ENCODE measurements around the gene DCAF16.

Gene DCAF16

GRCh38 chr4:17810260-17811077 is at the start of gene DCAF16, which contains the start of gene NCAPG:
DCAF16 (minus strand) TSS chr4:17810757; CDS start chr4:17804141, 6,616 bp downstream.
NCAPG (plus strand) TSS chr4:17810979; CDS start chr4:17811078, 99 bp downstream.
- TF ChIP-seq TAF1 (IDR thresholded peaks at IDR 0.05; ENCODE audit: low read depth) (peak; percentile 82), FOXM1 (IDR thresholded peaks at IDR 0.05; ENCODE audit: borderline replicate concordance, low read depth) (peak; percentile 72; the same call in 1 of the 2 replicates), RAD21 (IDR thresholded peaks at IDR 0.05; ENCODE audit: low read depth) (no peak), MAX (IDR thresholded peaks at IDR 0.05) (peak; percentile 94), REST (IDR thresholded peaks at IDR 0.05; ENCODE audit: low read depth) (no peak), CREB1 (IDR thresholded peaks at IDR 0.05; ENCODE audit: low read depth) (peak; percentile 68; the same call in 1 of the 2 replicates), EP300 (IDR thresholded peaks at IDR 0.05; ENCODE audit: borderline replicate concordance) (no peak), YY1 (IDR thresholded peaks at IDR 0.05; ENCODE audit: low read depth) (0 out of 2 replicates have a peak, but pooled peaks have one; percentile 49), CEBPB (IDR thresholded peaks at IDR 0.05) (no peak), NFIC (IDR thresholded peaks at IDR 0.05) (no peak), TEAD4 (IDR thresholded peaks at IDR 0.05) (no peak)

- no peak for TF ChIP-seq CREB1 (IDR thresholded peaks at IDR 0.05; ENCODE audit: low read depth)
- no peak for TF ChIP-seq ZBTB7A (IDR thresholded peaks at IDR 0.05; ENCODE audit: low read depth)
- TF ChIP-seq YY1 (IDR thresholded peaks at IDR 0.05; ENCODE audit: low read depth), result no peak
Observed at GRCh38 chr4:17859793-17860406, 49.3 kb upstream of the DCAF16 start.

- TF ChIP-seq CREB1 (IDR thresholded peaks at IDR 0.05; ENCODE audit: low read depth) (no peak), NFIC (IDR thresholded peaks at IDR 0.05) (no peak)
Observed at GRCh38 chr4:17854036-17854435, 43.5 kb upstream of the DCAF16 start.

- TF ChIP-seq EP300 (IDR thresholded peaks at IDR 0.05; ENCODE audit: borderline replicate concordance) (no peak), YY1 (IDR thresholded peaks at IDR 0.05; ENCODE audit: low read depth) (no peak), EGR1 (IDR thresholded peaks at IDR 0.05) (no peak), NFIC (IDR thresholded peaks at IDR 0.05) (no peak), TCF12 (IDR thresholded peaks at IDR 0.05; ENCODE audit: low read depth) (no peak), TEAD4 (IDR thresholded peaks at IDR 0.05) (no peak), CREB1 (IDR thresholded peaks at IDR 0.05; ENCODE audit: low read depth) (no peak), FOXM1 (IDR thresholded peaks at IDR 0.05; ENCODE audit: borderline replicate concordance, low read depth) (no peak), CEBPB (IDR thresholded peaks at IDR 0.05) (no peak), MAX (IDR thresholded peaks at IDR 0.05) (no peak), TAF1 (IDR thresholded peaks at IDR 0.05; ENCODE audit: low read depth) (no peak), ZBTB7A (IDR thresholded peaks at IDR 0.05; ENCODE audit: low read depth) (no peak), USF1 (IDR thresholded peaks at IDR 0.05) (no peak), REST (IDR thresholded peaks at IDR 0.05; ENCODE audit: low read depth) (no peak)
Observed at GRCh38 chr4:17851959-17852358, 41.4 kb upstream of the DCAF16 start.

GRCh38 chr4:17846266-17846665 is 35.7 kb upstream of the DCAF16 start:
- TF ChIP-seq EGR1 (IDR thresholded peaks at IDR 0.05) (no peak), EP300 (IDR thresholded peaks at IDR 0.05; ENCODE audit: borderline replicate concordance) (no peak), REST (IDR thresholded peaks at IDR 0.05; ENCODE audit: low read depth) (no peak)
